Measurements from ENCODE around the gene TRIM14. TPM values are rescaled to one million over a fixed set of nuclear protein-coding genes. Genes with fewer than 3 reads are reported as not detected.
"Not testable (repeated sequence)": the region's sequence is repeated elsewhere in the genome, so short reads cannot be mapped to it uniquely, and the experiment has no call there.

Gene TRIM14
- total RNA-seq, 1 donor from 2014 or later, result 5.5 TPM

GRCh38 chr9:98049288-98050072, 69.5 kb downstream of the TRIM14 start:
- DNase-seq (ENCODE audit: low spot score), result no peak

GRCh38 chr9:98047002-98047401, 72.0 kb downstream of the TRIM14 start:
- DNase-seq (ENCODE audit: low spot score), result no peak

- DNase-seq (ENCODE audit: low spot score), result no peak
Measured at GRCh38 chr9:98046180-98046543, 72.9 kb downstream of the TRIM14 start.

GRCh38 chr9:98045234-98046179, 73.5 kb downstream of the TRIM14 start:
- peak; percentile 17 for DNase-seq (ENCODE audit: low spot score)

- DNase-seq (ENCODE audit: low spot score), result no peak
Measured at GRCh38 chr9:98043915-98044314, 75.1 kb downstream of the TRIM14 start.

- DNase-seq (ENCODE audit: low spot score), result no peak
Measured at GRCh38 chr9:98040212-98040611, 78.8 kb downstream of the TRIM14 start.

- DNase-seq (ENCODE audit: low spot score), result no peak
Measured at GRCh38 chr9:98039607-98040017, 79.4 kb downstream of the TRIM14 start.

- no peak for DNase-seq (ENCODE audit: low spot score)
Measured at GRCh38 chr9:98038958-98039357, 80.1 kb downstream of the TRIM14 start.

- no peak for DNase-seq (ENCODE audit: low spot score)
Measured at GRCh38 chr9:98037357-98037756, 81.7 kb downstream of the TRIM14 start.

- peak; percentile 72 for DNase-seq (ENCODE audit: low spot score)
Measured at GRCh38 chr9:98034593-98035546, 84.2 kb downstream of the TRIM14 start.

GRCh38 chr9:98031935-98032334, 87.1 kb downstream of the TRIM14 start:
- DNase-seq (ENCODE audit: low spot score), result peak; percentile 10

- no peak for DNase-seq (ENCODE audit: low spot score)
Measured at GRCh38 chr9:98031169-98031568, 87.9 kb downstream of the TRIM14 start.

GRCh38 chr9:98024702-98025101, 94.3 kb downstream of the TRIM14 start:
- DNase-seq (ENCODE audit: low spot score), result no peak

GRCh38 chr9:98022447-98022846, 96.6 kb downstream of the TRIM14 start:
- DNase-seq (ENCODE audit: low spot score), result no peak

- no peak for DNase-seq (ENCODE audit: low spot score)
Measured at GRCh38 chr9:98021306-98022040, 97.5 kb downstream of the TRIM14 start.

- no peak for DNase-seq (ENCODE audit: low spot score)
Measured at GRCh38 chr9:98020476-98021145, 98.4 kb downstream of the TRIM14 start.

GRCh38 chr9:98019869-98020268, 99.2 kb downstream of the TRIM14 start:
- DNase-seq (ENCODE audit: low spot score), result not testable (repeated sequence)

Measured in umbilical cord (tissue), 2 donors.